WTC11 (cell line): ENCODE results near the gene TEN1. TPM values are rescaled to one million over a fixed set of nuclear protein-coding genes. Genes with fewer than 3 reads are reported as not detected.

ENCODE experiments used
- ATAC-seq: fragments of 200-7000 bp; cut with Tn5 transposase; 2 replicates; pipeline ENCODE4 v1.10.0; 2021; ENCODE audit warnings: mild to moderate bottlenecking, moderate library complexity
- CTCF ChIA-PET: fragments of 300-600 bp; sonication (Branson Sonifier 250); formaldehyde crosslinking; loops from one replicate; lab custom pipeline; 2021; ENCODE audit warnings: antibody characterized with exemption; lab: Charles Lee
- POLR2A ChIA-PET: fragments of 350-600 bp; sonication (Branson Sonifier 250); formaldehyde crosslinking; loops from one replicate; lab custom pipeline; 2021; ENCODE audit warnings: antibody characterized with exemption; lab: Charles Lee
- DNase-seq: peaks from one replicate; pipeline ENCODE4 v3.0.0; 2021; ENCODE audit warnings: low spot score
- H3K27ac Mint-ChIP-seq: 2 replicates; pipeline ENCODE4 v1.8.0; 2021; ENCODE audit warnings: mixed read lengths
- H3K27me3 Mint-ChIP-seq: 2 replicates; pipeline ENCODE4 v1.8.0; 2021; ENCODE audit warnings: low read depth, mild to moderate bottlenecking, moderate library complexity, mixed read lengths
- H3K36me3 Mint-ChIP-seq: 2 replicates; pipeline ENCODE4 v1.8.0; 2021; ENCODE audit warnings: mixed read lengths
- H3K4me1 Mint-ChIP-seq: 2 replicates; pipeline ENCODE4 v1.8.0; 2022; ENCODE audit warnings: mixed read lengths
- H3K4me3 Mint-ChIP-seq: 2 replicates; pipeline ENCODE4 v1.8.0; 2021; ENCODE audit warnings: mild to moderate bottlenecking, moderate library complexity, mixed read lengths
- H3K9me3 Mint-ChIP-seq: 2 replicates; pipeline ENCODE4 v1.8.0; 2021; ENCODE audit warnings: mixed read lengths
- ARID4B ChIP-seq: sonication (generic); formaldehyde crosslinking; IDR thresholded peaks from 2 replicates; pipeline ENCODE4 v1.8.0; 2023; ENCODE audit warnings: missing genetic modification reagents, mild to moderate bottlenecking, borderline replicate concordance
- CREB1 ChIP-seq: sonication (generic); formaldehyde crosslinking; IDR thresholded peaks from 2 replicates; pipeline ENCODE4 v1.8.0; 2023; ENCODE audit warnings: mild to moderate bottlenecking, missing genetic modification reagents
- ESRRA ChIP-seq: sonication (generic); formaldehyde crosslinking; IDR thresholded peaks from 2 replicates; pipeline ENCODE4 v1.8.1; 2022; ENCODE audit warnings: mild to moderate bottlenecking, missing genetic modification reagents, borderline replicate concordance
- ETV6 ChIP-seq: sonication (generic); formaldehyde crosslinking; IDR thresholded peaks from 2 replicates; pipeline ENCODE4 v1.8.1; 2022; ENCODE audit warnings: mild to moderate bottlenecking, missing genetic modification reagents
- FOXP4 ChIP-seq: sonication (generic); formaldehyde crosslinking; IDR thresholded peaks from 2 replicates; pipeline ENCODE4 v1.8.0; 2022; ENCODE audit warnings: mild to moderate bottlenecking, missing genetic modification reagents
- GABPB1 ChIP-seq: sonication (generic); formaldehyde crosslinking; IDR thresholded peaks from 2 replicates; pipeline ENCODE4 v1.8.1; 2023; ENCODE audit warnings: mild to moderate bottlenecking, missing genetic modification reagents
- GTF2I ChIP-seq: fragments of 250-450 bp; sonication (Bioruptor Pico); conservative IDR thresholded peaks from 2 replicates; pipeline ENCODE4 v1.4.0; 2021; ENCODE audit warnings: mild to moderate bottlenecking
- HMGA2 ChIP-seq: fragments of 250-450 bp; sonication (Bioruptor Pico); IDR thresholded peaks from 2 replicates; pipeline ENCODE4 v1.4.0; 2021; ENCODE audit warnings: mild to moderate bottlenecking, moderate library complexity
- HMGXB4 ChIP-seq: sonication (generic); formaldehyde crosslinking; IDR thresholded peaks from 2 replicates; pipeline ENCODE4 v1.8.1; 2023; ENCODE audit warnings: mild to moderate bottlenecking, moderate library complexity, missing genetic modification reagents
- TCF7 ChIP-seq: sonication (generic); formaldehyde crosslinking; IDR thresholded peaks from 2 replicates; pipeline ENCODE4 v1.8.0; 2022; ENCODE audit warnings: mild to moderate bottlenecking, low read depth, missing genetic modification reagents, moderate library complexity
- TEAD1 ChIP-seq: sonication (generic); formaldehyde crosslinking; IDR thresholded peaks from 2 replicates; pipeline ENCODE4 v1.8.0; 2022; ENCODE audit warnings: mild to moderate bottlenecking, missing genetic modification reagents
- TEAD4 ChIP-seq: sonication (generic); formaldehyde crosslinking; IDR thresholded peaks from 2 replicates; pipeline ENCODE4 v1.8.0; 2022; ENCODE audit warnings: mild to moderate bottlenecking, missing genetic modification reagents
- USF1 ChIP-seq: sonication (generic); formaldehyde crosslinking; IDR thresholded peaks from 2 replicates; pipeline ENCODE4 v1.8.0; 2022; ENCODE audit warnings: mild to moderate bottlenecking, missing genetic modification reagents
- USF2 ChIP-seq: sonication (generic); formaldehyde crosslinking; IDR thresholded peaks from 2 replicates; pipeline ENCODE4 v1.8.1; 2023; ENCODE audit warnings: mild to moderate bottlenecking, missing genetic modification reagents, moderate library complexity
- ZBTB21 ChIP-seq: sonication (generic); formaldehyde crosslinking; IDR thresholded peaks from 2 replicates; pipeline ENCODE4 v1.8.1; 2023; ENCODE audit warnings: mild to moderate bottlenecking, missing genetic modification reagents, borderline replicate concordance
- ZNF121 ChIP-seq: sonication (generic); formaldehyde crosslinking; IDR thresholded peaks from 2 replicates; pipeline ENCODE4 v1.8.0; 2023; ENCODE audit warnings: missing genetic modification reagents
- ZNF396 ChIP-seq: fragments of 250-450 bp; sonication (Bioruptor Pico); IDR thresholded peaks from 2 replicates; pipeline ENCODE4 v1.8.0; 2021; ENCODE audit warnings: mild to moderate bottlenecking, moderate library complexity, borderline replicate concordance
- ZNF425 ChIP-seq: fragments of 250-450 bp; sonication (Bioruptor Pico); conservative IDR thresholded peaks from 2 replicates; pipeline ENCODE4 v1.9.0; 2021; ENCODE audit warnings: mild to moderate bottlenecking
- ZNF671 ChIP-seq: fragments of 250-450 bp; sonication (Bioruptor Pico); IDR thresholded peaks from 2 replicates; pipeline ENCODE4 v1.8.0; 2021; ENCODE audit warnings: mild to moderate bottlenecking
- total RNA-seq: library from RNA; stranded (reverse); gene quantifications from 3 replicates; pipeline ENCODE4 v1.2.3, GENCODE V29; 2021
- TF ChIP-seq, protein P1 (sequence below): sonication (generic); formaldehyde crosslinking; IDR thresholded peaks from 2 replicates; pipeline ENCODE4 v1.8.1; 2023; ENCODE audit warnings: mild to moderate bottlenecking, missing genetic modification reagents
- TF ChIP-seq, protein P2 (sequence below): sonication (generic); formaldehyde crosslinking; IDR thresholded peaks from 2 replicates; pipeline ENCODE4 v1.8.1; 2022; ENCODE audit warnings: mild to moderate bottlenecking, moderate library complexity, missing genetic modification reagents

TEN1 gene
- total RNA-seq, 1 experiment from 2014 or later: 15.6 TPM

DNA sequence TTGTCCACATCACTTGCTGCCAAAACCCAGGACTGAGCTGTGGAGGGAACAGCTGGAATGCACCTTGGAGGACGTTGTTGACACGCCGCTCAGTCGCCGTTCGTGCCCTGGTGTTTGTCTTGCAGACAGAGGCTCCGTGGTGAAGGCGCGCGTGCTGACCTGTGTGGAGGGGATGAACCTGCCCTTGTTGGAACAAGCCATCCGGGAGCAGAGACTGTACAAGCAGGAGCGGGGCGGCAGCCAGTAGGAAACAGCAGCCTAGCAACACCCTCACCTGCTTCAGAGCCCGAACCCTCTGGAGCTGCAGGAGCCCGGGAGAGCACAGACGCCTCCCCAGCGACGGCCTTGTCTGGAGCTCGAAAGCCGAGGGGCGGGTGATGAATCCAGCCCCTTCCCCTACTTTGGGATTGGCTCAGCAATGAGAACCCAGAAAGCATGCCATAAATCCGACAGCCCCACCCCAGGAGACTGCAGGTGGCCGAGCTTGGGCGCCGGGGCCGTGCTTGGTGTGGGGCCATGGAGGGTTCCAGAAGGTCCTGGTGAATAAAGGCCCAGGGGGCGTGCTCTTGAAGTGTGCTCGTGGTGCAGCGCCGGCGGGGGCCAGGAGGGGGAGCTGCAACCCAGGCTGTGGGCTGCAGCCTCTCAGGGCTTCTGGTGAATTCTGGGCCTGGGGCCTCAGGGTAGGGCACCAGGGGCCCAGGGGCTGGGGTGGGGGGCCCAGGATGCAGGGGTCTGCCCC lies 21.1 kb downstream of the TEN1 start:
- no peaks in the 10 kb centered on the region for H3K36me3 Mint-ChIP-seq
- no peak overlapping the region for H3K4me3 Mint-ChIP-seq
- peak; percentile 90 for DNase-seq
- H3K4me1 Mint-ChIP-seq: peaks cover 14% of the 10 kb centered on the region
- ChIA-PET CTCF (interaction anchor here (0.5 to 6.0 kb wide), 58 partner anchors 9 to 397 kb away, joined by 3 to 112 read pairs (median 4); partner anchors contain the start of genes ACOX1, FBF1, GALR2 and MRPL38), POLR2A (no interaction called here)
- H3K9me3 Mint-ChIP-seq: no peaks in the 10 kb centered on the region
- ATAC-seq: peak; percentile 92
- H3K27ac Mint-ChIP-seq: no peak overlapping the region; the same call in 1 of the 2 replicates
- H3K27me3 Mint-ChIP-seq: no peaks in the 10 kb centered on the region
- no peak for TF ChIP-seq TCF7
- TF ChIP-seq ZNF425 (CRISPR knock-in tag): no peak
- no peak for TF ChIP-seq HMGA2 (CRISPR knock-in tag)
- peak; percentile 58; the same call in 1 of the 2 replicates for TF ChIP-seq GABPB1
- 0 out of 2 replicates have a peak, but pooled peaks have one; percentile 12 for TF ChIP-seq HMGXB4 (CRISPR knock-in tag)
- TF ChIP-seq CREB1 (CRISPR knock-in tag): no peak
- no peak for TF ChIP-seq TEAD4
- peak; percentile 66; the same call in 1 of the 2 replicates for TF ChIP-seq ETV6
- no peak for TF ChIP-seq GTF2I (CRISPR knock-in tag)
- TF ChIP-seq FOXP4: peak; percentile 35; the same call in 1 of the 2 replicates
- TF ChIP-seq ZBTB21: no peak
- TF ChIP-seq ZNF671 (CRISPR knock-in tag): no peak
- TF ChIP-seq USF1 (CRISPR knock-in tag): no peak
- no peak for TF ChIP-seq ZNF121 (CRISPR knock-in tag)
- TF ChIP-seq TEAD1 (CRISPR knock-in tag): no peak
- TF ChIP-seq, protein P1, sequence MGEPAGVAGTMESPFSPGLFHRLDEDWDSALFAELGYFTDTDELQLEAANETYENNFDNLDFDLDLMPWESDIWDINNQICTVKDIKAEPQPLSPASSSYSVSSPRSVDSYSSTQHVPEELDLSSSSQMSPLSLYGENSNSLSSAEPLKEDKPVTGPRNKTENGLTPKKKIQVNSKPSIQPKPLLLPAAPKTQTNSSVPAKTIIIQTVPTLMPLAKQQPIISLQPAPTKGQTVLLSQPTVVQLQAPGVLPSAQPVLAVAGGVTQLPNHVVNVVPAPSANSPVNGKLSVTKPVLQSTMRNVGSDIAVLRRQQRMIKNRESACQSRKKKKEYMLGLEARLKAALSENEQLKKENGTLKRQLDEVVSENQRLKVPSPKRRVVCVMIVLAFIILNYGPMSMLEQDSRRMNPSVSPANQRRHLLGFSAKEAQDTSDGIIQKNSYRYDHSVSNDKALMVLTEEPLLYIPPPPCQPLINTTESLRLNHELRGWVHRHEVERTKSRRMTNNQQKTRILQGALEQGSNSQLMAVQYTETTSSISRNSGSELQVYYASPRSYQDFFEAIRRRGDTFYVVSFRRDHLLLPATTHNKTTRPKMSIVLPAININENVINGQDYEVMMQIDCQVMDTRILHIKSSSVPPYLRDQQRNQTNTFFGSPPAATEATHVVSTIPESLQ (CRISPR knock-in tag): no peak
- no peak for TF ChIP-seq ARID4B (CRISPR knock-in tag)
- TF ChIP-seq USF2: no peak
- TF ChIP-seq, protein P2, sequence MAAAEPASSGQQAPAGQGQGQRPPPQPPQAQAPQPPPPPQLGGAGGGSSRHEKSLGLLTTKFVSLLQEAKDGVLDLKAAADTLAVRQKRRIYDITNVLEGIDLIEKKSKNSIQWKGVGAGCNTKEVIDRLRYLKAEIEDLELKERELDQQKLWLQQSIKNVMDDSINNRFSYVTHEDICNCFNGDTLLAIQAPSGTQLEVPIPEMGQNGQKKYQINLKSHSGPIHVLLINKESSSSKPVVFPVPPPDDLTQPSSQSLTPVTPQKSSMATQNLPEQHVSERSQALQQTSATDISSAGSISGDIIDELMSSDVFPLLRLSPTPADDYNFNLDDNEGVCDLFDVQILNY: no peak
- TF ChIP-seq ESRRA (CRISPR knock-in tag): no peak
- TF ChIP-seq ZNF396: no peak
